Esophagus squamous epithelium (tissue), 5 donors: ENCODE data around the gene AFM. TPM values are rescaled to one million over a fixed set of nuclear protein-coding genes. Genes with fewer than 3 reads are reported as not detected.

Experiments used
- DNase-seq: peaks from one replicate; lab custom pipeline; 2025; lab: John Stamatoyannopoulos, UW
- H3K27ac ChIP-seq, 4 donors: fragments of 200-600 bp; sonication (generic); one replicate each; pipeline ENCODE4 v1.5.1; 2016 to 2019; ENCODE audit warnings: mild to moderate bottlenecking in 1 of 4
- H3K27me3 ChIP-seq, 4 donors: fragments of 200-600 bp; sonication (generic); 1 replicate in 3 of 4; 2 replicates in 1 of 4; pipeline versions ENCODE4 v1.5.1 to v1.6.0; 2017 to 2021; ENCODE audit warnings: antibody characterized with exemption in 1 of 4
- H3K36me3 ChIP-seq, 3 donors: fragments of 200-600 bp; sonication (generic); one replicate each; pipeline ENCODE4 v1.5.1; 2016 to 2019
- H3K4me1 ChIP-seq, 3 donors: fragments of 200-600 bp; sonication (generic); one replicate each; pipeline ENCODE4 v1.5.1; 2017 to 2019
- H3K4me3 ChIP-seq, 4 donors: fragments of 200-600 bp; sonication (generic); 1 replicate in 3 of 4; 2 replicates in 1 of 4; pipeline ENCODE4 v1.5.1; 2016 to 2019; ENCODE audit warnings: mild to moderate bottlenecking in 2 of 4, moderate library complexity in 1 of 4
- H3K9me3 ChIP-seq, 3 donors: fragments of 200-600 bp; sonication (generic); one replicate each; pipeline ENCODE4 v1.5.1; 2016 to 2019
- POLR2A ChIP-seq, 4 donors: fragments of 450-650 bp; IDR thresholded peaks; one replicate each; pipeline ENCODE4 v1.6.1; 2017; ENCODE audit warnings: antibody characterized with exemption in 4 of 4, mild to moderate bottlenecking in 4 of 4, moderate library complexity in 3 of 4
- WGBS, 2 donors: methylation state at CpG; one replicate each; pipeline ENCODE4 v1.1.5; 2018; 5-methylcytosine and 5-hydroxymethylcytosine counted together
- intact Hi-C: fragments of 100-400 bp; cut with DNase I; formaldehyde crosslinking; loops from one replicate; pipeline ENCODE4 v1.15.0; 2022
- total RNA-seq, 4 donors: library from RNA; depleted of rRNA; stranded (reverse); fragments of >200 nt; gene quantifications; one replicate each; pipeline ENCODE4 v1.1.0, GENCODE V29; 2016
- TF ChIP-seq, protein P1 (sequence below), 6 experiments: fragments of 450-650 bp in 4 of 6; fragments of 200-600 bp in 2 of 6; sonication (generic) in 2 of 6; IDR thresholded peaks; one replicate each; pipeline ENCODE4 v1.5.1; 2016 to 2019; ENCODE audit warnings: antibody characterized with exemption in 6 of 6, mild to moderate bottlenecking in 4 of 6, moderate library complexity in 4 of 6
- donor health status: DM: yes; HTN: yes; CAD: no.

AFM gene
- total RNA-seq, 4 donors from 2014 or later: not detected

- no peak overlapping the region for H3K27ac ChIP-seq
- H3K9me3 ChIP-seq: no peaks in the 10 kb centered on the region
- DNase-seq: no peak
- H3K4me1 ChIP-seq: no peaks in the 10 kb centered on the region
- intact Hi-C loops: no loop called here
- H3K27me3 ChIP-seq: no peaks in the 10 kb centered on the region
- no peak overlapping the region for H3K4me3 ChIP-seq
- no peaks in the 10 kb centered on the region for H3K36me3 ChIP-seq
- no peak for TF ChIP-seq POLR2A (IDR thresholded peaks at IDR 0.05)
- TF ChIP-seq, protein P1, sequence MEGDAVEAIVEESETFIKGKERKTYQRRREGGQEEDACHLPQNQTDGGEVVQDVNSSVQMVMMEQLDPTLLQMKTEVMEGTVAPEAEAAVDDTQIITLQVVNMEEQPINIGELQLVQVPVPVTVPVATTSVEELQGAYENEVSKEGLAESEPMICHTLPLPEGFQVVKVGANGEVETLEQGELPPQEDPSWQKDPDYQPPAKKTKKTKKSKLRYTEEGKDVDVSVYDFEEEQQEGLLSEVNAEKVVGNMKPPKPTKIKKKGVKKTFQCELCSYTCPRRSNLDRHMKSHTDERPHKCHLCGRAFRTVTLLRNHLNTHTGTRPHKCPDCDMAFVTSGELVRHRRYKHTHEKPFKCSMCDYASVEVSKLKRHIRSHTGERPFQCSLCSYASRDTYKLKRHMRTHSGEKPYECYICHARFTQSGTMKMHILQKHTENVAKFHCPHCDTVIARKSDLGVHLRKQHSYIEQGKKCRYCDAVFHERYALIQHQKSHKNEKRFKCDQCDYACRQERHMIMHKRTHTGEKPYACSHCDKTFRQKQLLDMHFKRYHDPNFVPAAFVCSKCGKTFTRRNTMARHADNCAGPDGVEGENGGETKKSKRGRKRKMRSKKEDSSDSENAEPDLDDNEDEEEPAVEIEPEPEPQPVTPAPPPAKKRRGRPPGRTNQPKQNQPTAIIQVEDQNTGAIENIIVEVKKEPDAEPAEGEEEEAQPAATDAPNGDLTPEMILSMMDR (IDR thresholded peaks at IDR 0.05): no peak
- WGBS, 2 donors: 64 to 71% methylated on average over 2 of the region's 2 CpGs
Observed at GRCh38 chr4:73438582-73439215, 42.8 kb upstream of the AFM start.

DNA sequence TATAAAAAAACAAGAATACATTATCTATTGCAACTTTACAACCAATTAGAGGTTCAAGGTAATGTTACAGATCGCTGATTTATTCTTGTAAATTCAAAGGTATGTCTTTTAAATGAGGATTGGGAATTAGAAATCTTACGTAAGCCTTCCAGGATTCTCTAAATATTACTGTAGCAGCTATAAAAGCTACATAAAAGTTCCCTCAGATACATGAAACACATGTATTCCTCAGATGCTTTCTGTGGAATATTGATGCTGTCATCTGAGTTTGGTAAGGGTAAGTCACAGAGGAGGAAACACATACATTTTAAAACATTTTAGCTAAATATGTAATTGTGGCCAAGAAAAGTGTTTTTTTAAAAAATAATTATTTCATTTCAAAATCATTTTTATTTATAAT, 42.1 kb upstream of the AFM start:
- H3K27me3 ChIP-seq: no peaks in the 10 kb centered on the region
- WGBS, 2 donors: 88 to 93% methylated on average over 2 of the region's 2 CpGs
- no peak overlapping the region for H3K27ac ChIP-seq
- no peak for TF ChIP-seq POLR2A (IDR thresholded peaks at IDR 0.05)
- TF ChIP-seq, protein P1 (IDR thresholded peaks at IDR 0.05): no peak
- no peak overlapping the region for H3K4me3 ChIP-seq
- H3K9me3 ChIP-seq: no peaks in the 10 kb centered on the region
- intact Hi-C loops: no loop called here
- no peak for DNase-seq
- H3K36me3 ChIP-seq: no peaks in the 10 kb centered on the region
- no peaks in the 10 kb centered on the region for H3K4me1 ChIP-seq

DNA sequence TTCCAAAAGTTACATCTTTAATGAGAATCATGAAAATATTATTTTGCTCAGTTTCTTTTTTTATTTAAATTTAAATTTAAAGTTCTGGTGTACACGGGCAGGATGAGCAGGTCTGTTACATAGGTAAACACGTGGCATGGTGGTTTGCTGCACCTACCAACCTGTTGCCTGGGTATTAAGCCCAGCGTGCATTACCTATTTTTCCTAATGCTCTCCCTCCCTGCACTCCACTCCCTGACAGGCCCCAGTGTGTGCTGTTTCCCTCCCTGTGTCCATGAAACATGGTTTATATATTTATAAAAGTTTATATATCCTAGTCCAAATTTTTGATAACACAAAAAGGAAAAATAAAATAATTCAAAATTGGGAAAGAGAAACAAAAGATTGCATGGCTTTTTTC, 41.6 kb upstream of the AFM start:
- Histone ChIP-seq H3K27me3 (no peaks in the 10 kb centered on the region), H3K36me3 (no peaks in the 10 kb centered on the region), H3K4me3 (no peak overlapping the region), H3K27ac (no peak overlapping the region), H3K9me3 (no peaks in the 10 kb centered on the region), H3K4me1 (no peaks in the 10 kb centered on the region)
- intact Hi-C loops: no loop called here
- no peak for DNase-seq
- WGBS, 2 donors: 67 to 69% methylated on average over 3 of the region's 3 CpGs
- TF ChIP-seq POLR2A (IDR thresholded peaks at IDR 0.05): no peak
- TF ChIP-seq, protein P1 (IDR thresholded peaks at IDR 0.05): no peak

DNA sequence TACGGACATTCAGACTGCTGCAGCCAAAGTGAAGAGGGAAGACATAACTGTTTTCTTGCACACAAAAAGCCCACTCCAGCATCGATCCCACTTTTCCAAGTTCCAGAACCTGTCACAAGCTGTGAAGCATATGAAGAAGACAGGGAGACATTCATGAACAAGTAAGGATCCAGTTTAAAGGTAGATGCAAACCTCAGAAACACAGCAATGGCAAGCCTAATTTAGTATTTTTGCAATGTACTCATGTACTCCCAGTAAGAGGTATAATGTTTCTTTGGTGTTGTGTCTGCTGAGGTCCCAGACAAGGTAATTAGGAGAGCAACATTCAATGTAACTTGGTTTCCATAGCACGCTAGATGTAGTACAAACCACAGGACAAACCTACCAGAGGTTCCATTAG, 40.9 kb upstream of the AFM start:
- no peaks in the 10 kb centered on the region for H3K36me3 ChIP-seq
- no peaks in the 10 kb centered on the region for H3K9me3 ChIP-seq
- 89 to 95% methylated on average over 3 of the region's 3 CpGs for WGBS, 2 donors
- no peaks in the 10 kb centered on the region for H3K4me1 ChIP-seq
- intact Hi-C loops: no loop called here
- no peak overlapping the region for H3K4me3 ChIP-seq
- TF ChIP-seq, protein P1 (IDR thresholded peaks at IDR 0.05): no peak
- TF ChIP-seq POLR2A (IDR thresholded peaks at IDR 0.05): no peak
- no peak for DNase-seq
- H3K27me3 ChIP-seq: no peaks in the 10 kb centered on the region
- H3K27ac ChIP-seq: no peak overlapping the region

- intact Hi-C loops: no loop called here
- Histone ChIP-seq H3K27ac (no peak overlapping the region), H3K9me3 (no peaks in the 10 kb centered on the region), H3K36me3 (no peaks in the 10 kb centered on the region), H3K4me1 (no peaks in the 10 kb centered on the region), H3K4me3 (no peak overlapping the region), H3K27me3 (no peaks in the 10 kb centered on the region)
- TF ChIP-seq, protein P1 (IDR thresholded peaks at IDR 0.05): no peak
- no peak for TF ChIP-seq POLR2A (IDR thresholded peaks at IDR 0.05)
- DNase-seq: no peak
- WGBS, 2 donors: 35 to 40% methylated on average over 5 of the region's 5 CpGs
Observed at GRCh38 chr4:73442275-73442674, 39.3 kb upstream of the AFM start.
